Esophagus squamous epithelium (tissue), 5 donors: ENCODE data around the gene SLC23A3. TPM values are rescaled to one million over a fixed set of nuclear protein-coding genes. Genes with fewer than 3 reads are reported as not detected.

ENCODE experiments used
- DNase-seq: peaks from one replicate; lab custom pipeline; 2025; lab: John Stamatoyannopoulos, UW
- H3K27ac ChIP-seq, 4 donors: fragments of 200-600 bp; sonication (generic); one replicate each; pipeline ENCODE4 v1.5.1; 2016 to 2019; ENCODE audit warnings: mild to moderate bottlenecking in 1 of 4
- H3K27me3 ChIP-seq, 4 donors: fragments of 200-600 bp; sonication (generic); 1 replicate in 3 of 4; 2 replicates in 1 of 4; pipeline versions ENCODE4 v1.5.1 to v1.6.0; 2017 to 2021; ENCODE audit warnings: antibody characterized with exemption in 1 of 4
- H3K36me3 ChIP-seq, 3 donors: fragments of 200-600 bp; sonication (generic); one replicate each; pipeline ENCODE4 v1.5.1; 2016 to 2019
- H3K4me1 ChIP-seq, 3 donors: fragments of 200-600 bp; sonication (generic); one replicate each; pipeline ENCODE4 v1.5.1; 2017 to 2019
- H3K4me3 ChIP-seq, 4 donors: fragments of 200-600 bp; sonication (generic); 1 replicate in 3 of 4; 2 replicates in 1 of 4; pipeline ENCODE4 v1.5.1; 2016 to 2019; ENCODE audit warnings: mild to moderate bottlenecking in 2 of 4, moderate library complexity in 1 of 4
- H3K9me3 ChIP-seq, 3 donors: fragments of 200-600 bp; sonication (generic); one replicate each; pipeline ENCODE4 v1.5.1; 2016 to 2019
- POLR2A ChIP-seq, 4 donors: fragments of 450-650 bp; IDR thresholded peaks; one replicate each; pipeline ENCODE4 v1.6.1; 2017; ENCODE audit warnings: antibody characterized with exemption in 4 of 4, mild to moderate bottlenecking in 4 of 4, moderate library complexity in 3 of 4
- whole genome bisulfite sequencing, 2 donors: methylation state at CpG; one replicate each; pipeline ENCODE4 v1.1.5; 2018; 5-methylcytosine and 5-hydroxymethylcytosine counted together
- intact Hi-C: fragments of 100-400 bp; cut with DNase I; formaldehyde crosslinking; loops from one replicate; pipeline ENCODE4 v1.15.0; 2022
- total RNA-seq, 4 donors: library from RNA; depleted of rRNA; stranded (reverse); fragments of >200 nt; gene quantifications; one replicate each; pipeline ENCODE4 v1.1.0, GENCODE V29; 2016
- TF ChIP-seq, protein P1 (sequence below), 6 experiments: fragments of 450-650 bp in 4 of 6; fragments of 200-600 bp in 2 of 6; sonication (generic) in 2 of 6; IDR thresholded peaks; one replicate each; pipeline ENCODE4 v1.5.1; 2016 to 2019; ENCODE audit warnings: antibody characterized with exemption in 6 of 6, mild to moderate bottlenecking in 4 of 6, moderate library complexity in 4 of 6
- donor health status: DM: yes; HTN: yes; CAD: no.

Gene SLC23A3
- total RNA-seq, 4 donors from 2014 or later = 0.82 to 1.7 (median 1.3) TPM

DNA sequence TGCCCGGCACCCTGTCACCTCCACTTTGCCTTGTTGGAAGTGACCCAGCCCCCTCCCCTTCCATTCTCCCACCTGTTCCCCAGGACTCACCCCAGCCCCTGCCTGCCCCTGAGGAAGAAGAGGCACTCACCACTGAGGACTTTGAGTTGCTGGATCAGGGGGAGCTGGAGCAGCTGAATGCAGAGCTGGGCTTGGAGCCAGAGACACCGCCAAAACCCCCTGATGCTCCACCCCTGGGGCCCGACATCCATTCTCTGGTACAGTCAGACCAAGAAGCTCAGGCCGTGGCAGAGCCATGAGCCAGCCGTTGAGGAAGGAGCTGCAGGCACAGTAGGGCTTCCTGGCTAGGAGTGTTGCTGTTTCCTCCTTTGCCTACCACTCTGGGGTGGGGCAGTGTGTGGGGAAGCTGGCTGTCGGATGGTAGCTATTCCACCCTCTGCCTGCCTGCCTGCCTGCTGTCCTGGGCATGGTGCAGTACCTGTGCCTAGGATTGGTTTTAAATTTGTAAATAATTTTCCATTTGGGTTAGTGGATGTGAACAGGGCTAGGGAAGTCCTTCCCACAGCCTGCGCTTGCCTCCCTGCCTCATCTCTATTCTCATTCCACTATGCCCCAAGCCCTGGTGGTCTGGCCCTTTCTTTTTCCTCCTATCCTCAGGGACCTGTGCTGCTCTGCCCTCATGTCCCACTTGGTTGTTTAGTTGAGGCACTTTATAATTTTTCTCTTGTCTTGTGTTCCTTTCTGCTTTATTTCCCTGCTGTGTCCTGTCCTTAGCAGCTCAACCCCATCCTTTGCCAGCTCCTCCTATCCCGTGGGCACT lies 12.7 kb upstream of the SLC23A3 start:
- no peak overlapping the region for H3K27ac ChIP-seq
- no peaks in the 10 kb centered on the region for H3K9me3 ChIP-seq
- H3K36me3 ChIP-seq = peaks cover 26 to 67% (median 32%) of the 10 kb centered on the region in 3 donors
- TF ChIP-seq, protein P1, sequence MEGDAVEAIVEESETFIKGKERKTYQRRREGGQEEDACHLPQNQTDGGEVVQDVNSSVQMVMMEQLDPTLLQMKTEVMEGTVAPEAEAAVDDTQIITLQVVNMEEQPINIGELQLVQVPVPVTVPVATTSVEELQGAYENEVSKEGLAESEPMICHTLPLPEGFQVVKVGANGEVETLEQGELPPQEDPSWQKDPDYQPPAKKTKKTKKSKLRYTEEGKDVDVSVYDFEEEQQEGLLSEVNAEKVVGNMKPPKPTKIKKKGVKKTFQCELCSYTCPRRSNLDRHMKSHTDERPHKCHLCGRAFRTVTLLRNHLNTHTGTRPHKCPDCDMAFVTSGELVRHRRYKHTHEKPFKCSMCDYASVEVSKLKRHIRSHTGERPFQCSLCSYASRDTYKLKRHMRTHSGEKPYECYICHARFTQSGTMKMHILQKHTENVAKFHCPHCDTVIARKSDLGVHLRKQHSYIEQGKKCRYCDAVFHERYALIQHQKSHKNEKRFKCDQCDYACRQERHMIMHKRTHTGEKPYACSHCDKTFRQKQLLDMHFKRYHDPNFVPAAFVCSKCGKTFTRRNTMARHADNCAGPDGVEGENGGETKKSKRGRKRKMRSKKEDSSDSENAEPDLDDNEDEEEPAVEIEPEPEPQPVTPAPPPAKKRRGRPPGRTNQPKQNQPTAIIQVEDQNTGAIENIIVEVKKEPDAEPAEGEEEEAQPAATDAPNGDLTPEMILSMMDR (IDR thresholded peaks at IDR 0.05) = no peak
- TF ChIP-seq POLR2A (IDR thresholded peaks at IDR 0.05) = no peak
- H3K4me1 ChIP-seq = peaks cover 10 to 26% (median 13%) of the 10 kb centered on the region in 3 donors
- 66 to 69% methylated on average over 2 to 5 of the region's 8 CpGs for WGBS, 2 donors
- no peak for DNase-seq
- no peak overlapping the region for H3K4me3 ChIP-seq
- H3K27me3 ChIP-seq = no peaks in the 10 kb centered on the region
- intact Hi-C loops = no loop called here

GRCh38 chr2:219181531-219181930 lies 11.7 kb upstream of the SLC23A3 start:
- Histone ChIP-seq H3K36me3 (peaks cover 26 to 67% (median 32%) of the 10 kb centered on the region in 3 donors), H3K9me3 (no peaks in the 10 kb centered on the region)

GRCh38 chr2:219180961-219181360 lies 11.1 kb upstream of the SLC23A3 start:
- intact Hi-C loops = no loop called here
- peaks cover 26 to 65% (median 32%) of the 10 kb centered on the region in 3 donors for H3K36me3 ChIP-seq
- H3K4me3 ChIP-seq = no peak overlapping the region
- TF ChIP-seq, protein P1 (IDR thresholded peaks at IDR 0.05) = no peak
- TF ChIP-seq POLR2A (IDR thresholded peaks at IDR 0.05) = no peak
- peaks cover 10 to 36% (median 14%) of the 10 kb centered on the region in 3 donors for H3K4me1 ChIP-seq
- no peaks in the 10 kb centered on the region for H3K9me3 ChIP-seq
- H3K27me3 ChIP-seq = no peaks in the 10 kb centered on the region
- H3K27ac ChIP-seq = no peak overlapping the region
- no peak for DNase-seq
- 88 to 96% methylated on average over 4 of the region's 5 CpGs for WGBS, 2 donors

More at GRCh38 chr2:219181531-219181930, 11.7 kb upstream of the SLC23A3 start:
- Histone ChIP-seq H3K4me3 (no peak overlapping the region), H3K4me1 (peaks cover 10 to 32% (median 13%) of the 10 kb centered on the region in 3 donors), H3K27me3 (no peaks in the 10 kb centered on the region), H3K27ac (no peak overlapping the region)
- no peak for DNase-seq
- WGBS, 2 donors = 93 to 100% methylated on average over 4 to 6 of the region's 6 CpGs
- TF ChIP-seq, protein P1 (IDR thresholded peaks at IDR 0.05) = no peak
- intact Hi-C loops = no loop called here

- WGBS, 2 donors = 93 to 95% methylated on average over 3 to 9 of the region's 9 CpGs
- no peak for DNase-seq
- Histone ChIP-seq H3K27me3 (no peaks in the 10 kb centered on the region), H3K36me3 (peaks cover 26 to 61% (median 35%) of the 10 kb centered on the region in 3 donors), H3K9me3 (no peaks in the 10 kb centered on the region), H3K4me3 (no peak overlapping the region), H3K4me1 (peaks cover 10 to 48% (median 25%) of the 10 kb centered on the region in 3 donors), H3K27ac (peak overlapping the region in 1 of 4 donors; percentile 99)
- no peak for TF ChIP-seq POLR2A (IDR thresholded peaks at IDR 0.05)
- intact Hi-C loops = no loop called here
These were observed 10.0 kb upstream of the SLC23A3 start for GRCh38 chr2:219179601-219180465.

GRCh38 chr2:219178377-219179175 lies 8.7 kb upstream of the SLC23A3 start:
- Histone ChIP-seq H3K36me3 (peaks cover 26 to 62% (median 47%) of the 10 kb centered on the region in 3 donors), H3K4me3 (peak overlapping the region; percentile 84 to 100 (median 92)), H3K27ac (peak overlapping the region; percentile 98 to 100 (median 98)), H3K27me3 (no peaks in the 10 kb centered on the region), H3K9me3 (no peaks in the 10 kb centered on the region), H3K4me1 (peaks cover 10 to 57% (median 30%) of the 10 kb centered on the region in 3 donors)
- intact Hi-C loops = no loop called here
- no peak for DNase-seq
- WGBS, 2 donors = 10% methylated on average over 14 of the region's 45 CpGs
- TF ChIP-seq POLR2A (IDR thresholded peaks at IDR 0.05) = no peak
- TF ChIP-seq, protein P1 (IDR thresholded peaks at IDR 0.05) = no peak
